Keratinocyte (primary cell): ENCODE results near the gene GLUD1. TPM values are rescaled to one million over a fixed set of nuclear protein-coding genes. Genes with fewer than 3 reads are reported as not detected.
"Not testable (repeated sequence)": the region's sequence is repeated elsewhere in the genome, so short reads cannot be mapped to it uniquely, and the experiment has no call there.

Source experiments
- DNase-seq: peaks from one replicate; pipeline ENCODE4 v3.0.0-alpha.2; 2011; ENCODE audit warnings: low read depth, missing footprints, low spot score
- FAIRE-seq: peaks from 2 replicates; lab custom pipeline; 2011; peaks lifted over from hg19 to GRCh38; lab: Jason Lieb, UNC
- H2AFZ ChIP-seq: 2 replicates; pipeline ENCODE4 v1.6.0; 2012; ENCODE audit warnings: low read length, control low read depth, inconsistent platforms; ENCODE audit not compliant: control insufficient read depth
- H3K27ac ChIP-seq: 2 replicates; pipeline ENCODE4 v1.5.1; 2011; ENCODE audit warnings: low read length; ENCODE audit not compliant: control insufficient read depth, insufficient read depth
- H3K27me3 ChIP-seq: 3 replicates; pipeline ENCODE4 v1.6.0; 2011; ENCODE audit warnings: low read length; ENCODE audit not compliant: control insufficient read depth, insufficient read depth; ENCODE audit errors: extremely low read depth
- H3K36me3 ChIP-seq, 2 experiments: 2 replicates in 1 of 2; 3 replicates in 1 of 2; pipeline ENCODE4 v1.5.1; 2011; ENCODE audit warnings: low read length in 2 of 2, mild to moderate bottlenecking in 1 of 2; ENCODE audit not compliant: control insufficient read depth in 2 of 2, insufficient read depth in 2 of 2; ENCODE audit errors: extremely low read depth in 1 of 2
- H3K4me1 ChIP-seq: 3 replicates; pipeline ENCODE4 v1.5.1; 2011; ENCODE audit warnings: low read length; ENCODE audit not compliant: control insufficient read depth, insufficient read depth; ENCODE audit errors: extremely low read depth
- H3K4me2 ChIP-seq: 3 replicates; pipeline ENCODE4 v1.6.0; 2011; ENCODE audit warnings: low read depth, low read length; ENCODE audit not compliant: control insufficient read depth, insufficient read depth; ENCODE audit errors: extremely low read depth
- H3K4me3 ChIP-seq, 3 experiments: fragments of 200-600 bp in 1 of 3; sonication (generic) in 1 of 3; 2 replicates in 2 of 3; 3 replicates in 1 of 3; pipeline ENCODE4 v1.5.1; 2011 to 2016; ENCODE audit warnings: low read length in 3 of 3, mild to moderate bottlenecking in 3 of 3, control low read depth in 2 of 3, inconsistent platforms in 1 of 3, low read depth in 1 of 3, mixed read lengths in 1 of 3, mixed run types in 1 of 3, moderate library complexity in 1 of 3; ENCODE audit not compliant: control insufficient read depth in 2 of 3, insufficient read depth in 2 of 3; ENCODE audit errors: extremely low read depth in 1 of 3
- H3K79me2 ChIP-seq: 2 replicates; pipeline ENCODE4 v1.6.0; 2012; ENCODE audit warnings: low read length; ENCODE audit not compliant: control insufficient read depth, insufficient read depth
- H3K9ac ChIP-seq: 3 replicates; pipeline ENCODE4 v1.6.0; 2011; ENCODE audit warnings: low read length; ENCODE audit not compliant: control insufficient read depth, insufficient read depth; ENCODE audit errors: extremely low read depth
- H3K9me1 ChIP-seq: 3 replicates; pipeline ENCODE4 v1.6.0; 2011; ENCODE audit warnings: low read length; ENCODE audit not compliant: control insufficient read depth, insufficient read depth; ENCODE audit errors: extremely low read depth
- H3K9me3 ChIP-seq: 2 replicates; pipeline ENCODE4 v1.5.1; 2012; ENCODE audit warnings: low read depth, low read length; ENCODE audit not compliant: control insufficient read depth
- H4K20me1 ChIP-seq: 3 replicates; pipeline ENCODE4 v1.6.0; 2011; ENCODE audit warnings: low read length; ENCODE audit not compliant: control insufficient read depth, insufficient read depth; ENCODE audit errors: extremely low read depth
- dilution Hi-C: fragments of 300-500 bp; cut with MboI; formaldehyde crosslinking; loops from one replicate; pipeline ENCODE4 v1.7.0; 2020; ENCODE audit warnings: low sequenced_read_pairs; ENCODE audit not compliant: extremely low pct_ligation_motif_present
- polyA plus RNA-seq, 5 experiments: library from polyadenylated mRNA; depleted of rRNA in 3 of 5; stranded (reverse) in 3 of 5; stranded (forward) in 1 of 5; unstranded in 1 of 5; fragments of >200 nt; gene quantifications; 1 replicate in 1 of 5; 2 replicates in 3 of 5; 3 replicates in 1 of 5; pipeline versions ENCODE4 v1.2.1 to v1.2.3, GENCODE V29; 2011 to 2012; ENCODE audit warnings: missing spikeins in 2 of 5, low read depth in 1 of 5, low replicate concordance in 1 of 5

Gene GLUD1
- polyA plus RNA-seq, 1 donor (not counting 4 experiments of a cell fraction or from before 2014, with no cell fraction given) = 124 TPM

DNA sequence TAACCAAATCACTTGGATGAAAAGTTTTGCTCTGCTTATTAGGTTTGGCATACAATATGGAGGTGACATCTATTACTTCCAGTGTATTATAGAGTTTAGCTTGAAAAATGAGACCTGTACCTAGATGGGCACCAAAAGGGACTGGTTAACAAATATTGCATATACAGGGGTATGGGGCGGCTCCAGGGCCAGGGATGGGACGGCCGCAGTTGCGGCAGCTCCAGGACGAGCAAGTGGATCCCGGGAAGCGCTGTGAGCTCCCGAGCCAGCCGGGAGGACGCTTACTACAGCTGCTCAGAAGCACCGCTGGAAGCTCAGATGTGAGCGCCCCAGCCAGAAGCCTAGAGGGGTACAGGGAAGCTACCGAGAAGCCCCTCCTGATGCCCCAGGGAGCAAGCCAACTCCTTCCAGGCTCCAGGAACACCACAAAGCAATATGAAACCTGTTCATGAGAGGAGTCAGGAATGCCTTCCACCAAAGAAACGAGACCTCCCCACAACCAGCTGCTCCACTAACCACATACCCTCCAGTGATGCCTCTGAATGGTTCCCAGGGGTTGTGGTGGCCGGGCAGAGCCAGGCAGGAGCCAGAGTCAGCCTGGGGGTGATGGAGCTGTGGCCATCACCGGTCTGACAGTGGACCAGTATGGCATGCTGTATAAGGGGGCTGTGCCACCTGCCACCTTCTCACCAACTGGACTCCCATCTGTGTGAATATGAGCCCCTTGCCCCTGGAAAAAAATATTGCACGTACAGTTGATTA lies 67.7 kb downstream of the GLUD1 start:
- H4K20me1 ChIP-seq, H3K27me3 ChIP-seq, FAIRE-seq, H3K27ac ChIP-seq, DNase-seq, H3K4me2 ChIP-seq, H3K36me3 ChIP-seq, H3K9me3 ChIP-seq, H2AFZ ChIP-seq, H3K4me3 ChIP-seq, H3K9me1 ChIP-seq, H3K9ac ChIP-seq, H3K4me1 ChIP-seq, dilution Hi-C loops, H3K79me2 ChIP-seq: not testable (repeated sequence)

DNA sequence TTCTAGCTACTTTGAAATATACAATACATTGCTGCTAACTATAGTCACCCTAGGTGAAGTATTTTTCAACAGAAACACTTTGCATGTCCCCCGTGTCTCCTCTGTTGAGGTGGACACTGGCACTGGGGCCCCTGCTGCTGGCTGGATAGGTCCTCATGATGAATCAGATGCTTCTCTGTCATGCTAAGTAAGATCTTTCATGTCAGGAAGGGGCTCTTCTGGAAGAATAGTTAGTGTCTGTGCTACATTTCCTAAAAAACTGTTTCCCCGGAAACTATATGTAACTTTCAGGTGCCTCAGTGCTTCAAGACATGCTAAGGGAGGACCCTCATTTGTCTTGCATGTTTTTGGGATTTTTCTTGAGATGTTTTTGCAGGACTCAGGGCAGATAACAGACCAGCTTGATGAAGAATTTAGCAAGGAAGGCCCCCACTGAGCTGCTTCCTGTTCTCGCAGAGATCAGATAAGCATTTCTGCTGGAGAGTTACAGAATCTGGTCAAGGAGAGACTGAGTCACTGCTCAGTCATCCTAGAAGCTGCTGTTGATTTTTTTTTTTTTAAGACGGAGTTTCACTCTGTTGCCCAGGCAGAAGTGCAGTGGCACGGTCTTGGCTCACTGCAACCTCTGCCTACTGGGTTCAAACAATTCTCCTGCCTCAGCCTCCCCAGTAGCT lies 69.2 kb downstream of the GLUD1 start:
- DNase-seq = not testable (repeated sequence)

DNA sequence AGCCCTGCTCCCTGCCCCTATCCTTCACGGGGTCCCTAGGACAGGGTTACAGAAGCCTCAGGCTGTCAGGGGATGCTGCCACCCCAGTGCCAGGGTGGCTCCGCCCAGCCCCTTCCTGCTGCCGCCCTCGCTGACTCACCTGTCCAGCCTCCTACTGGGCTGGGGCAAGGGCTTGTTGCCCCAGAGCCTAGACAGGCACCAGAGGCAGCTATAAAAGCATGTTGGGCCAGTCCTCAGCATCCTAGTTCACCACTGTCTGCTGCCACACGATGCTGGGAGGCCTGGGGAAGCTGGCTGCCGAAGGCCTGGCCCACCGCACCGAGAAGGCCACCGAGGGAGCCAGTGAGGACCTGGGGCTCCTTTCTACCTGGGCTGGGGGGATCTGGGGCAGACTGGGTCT lies 74.6 kb downstream of the GLUD1 start, which contains the start of gene FAM25A:
Gene FAM25A, plus strand, starts transcription at position 239 of the 400 bp plus-strand sequence. Its CDS starts 31 bp downstream, at position 270.
- H4K20me1 ChIP-seq, H3K27me3 ChIP-seq, dilution Hi-C loops, H3K9me3 ChIP-seq, H2AFZ ChIP-seq, H3K4me1 ChIP-seq, H3K36me3 ChIP-seq, H3K9me1 ChIP-seq, H3K79me2 ChIP-seq, H3K4me2 ChIP-seq, H3K4me3 ChIP-seq, DNase-seq, H3K9ac ChIP-seq, FAIRE-seq: not testable (repeated sequence)
- H3K27ac ChIP-seq = peak within 1 kb of the TSS; percentile 40

More for the DNA sequence above, 69.2 kb downstream of the GLUD1 start:
- H3K4me1 ChIP-seq, H3K9me3 ChIP-seq, H2AFZ ChIP-seq, H3K79me2 ChIP-seq, H3K27ac ChIP-seq, H4K20me1 ChIP-seq, H3K4me3 ChIP-seq, FAIRE-seq, dilution Hi-C loops, H3K36me3 ChIP-seq, H3K27me3 ChIP-seq, H3K9ac ChIP-seq, H3K9me1 ChIP-seq: not testable (repeated sequence)
- peak overlapping the region; percentile 10 for H3K4me2 ChIP-seq

DNA sequence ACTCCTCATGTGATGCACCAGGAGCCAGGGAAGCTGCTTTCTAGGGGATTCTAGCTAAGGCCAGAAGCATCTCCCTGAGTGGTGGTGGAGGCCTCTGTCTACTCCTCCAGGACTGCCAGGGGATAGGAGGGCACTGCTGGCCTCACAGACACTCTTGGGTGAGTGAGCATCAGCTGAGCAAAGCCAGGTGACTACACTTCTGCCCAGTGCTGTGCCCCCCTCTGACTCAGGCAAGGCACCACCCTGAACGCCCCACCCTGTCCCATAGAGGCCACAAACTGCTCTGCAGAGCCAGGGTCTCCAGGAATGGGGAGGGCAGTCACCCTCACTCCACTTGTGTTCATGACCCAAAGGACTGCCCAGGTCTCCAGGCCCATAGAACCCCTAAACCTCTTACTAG lies 75.1 kb downstream of the GLUD1 start:
- H3K79me2 ChIP-seq, H3K4me1 ChIP-seq, H3K27me3 ChIP-seq, H2AFZ ChIP-seq, H3K4me3 ChIP-seq, H3K9me1 ChIP-seq, H4K20me1 ChIP-seq, dilution Hi-C loops, H3K36me3 ChIP-seq, FAIRE-seq, H3K4me2 ChIP-seq, H3K9ac ChIP-seq, H3K9me3 ChIP-seq, DNase-seq: not testable (repeated sequence)
- H3K27ac ChIP-seq = peak overlapping the region; percentile 40

DNA sequence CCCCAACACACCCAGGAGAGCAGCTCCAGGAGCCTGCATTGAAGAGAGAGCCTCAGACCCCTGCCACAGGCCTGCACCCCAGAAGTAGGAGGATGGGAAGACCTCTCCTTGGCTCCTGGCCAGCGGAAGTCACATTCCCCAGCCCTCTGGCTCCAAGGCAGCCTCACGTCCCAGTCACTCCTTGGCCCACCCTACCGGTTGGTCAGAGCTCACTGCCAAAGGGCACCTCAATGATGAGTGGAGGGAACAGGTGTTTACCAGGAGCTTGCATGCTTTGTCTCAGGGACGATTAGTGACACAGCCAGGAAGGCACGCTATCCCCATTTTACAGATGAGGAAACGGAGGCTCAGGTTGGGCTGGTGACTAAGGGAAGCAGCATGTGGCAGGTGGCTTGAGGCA lies 75.6 kb downstream of the GLUD1 start:
- H3K36me3 ChIP-seq, H3K27ac ChIP-seq, FAIRE-seq, H3K9me1 ChIP-seq, H3K4me2 ChIP-seq, H2AFZ ChIP-seq, H3K27me3 ChIP-seq, dilution Hi-C loops, H3K4me3 ChIP-seq, H3K9me3 ChIP-seq, H3K4me1 ChIP-seq, H3K79me2 ChIP-seq, H3K9ac ChIP-seq, H4K20me1 ChIP-seq, DNase-seq: not testable (repeated sequence)
